ENCODE data around the gene S100PBP.

GRCh38 chr1:32825181-32825580, 7.7 kb downstream of the S100PBP start:
- TF ChIP-seq CTCF (IDR thresholded peaks at IDR 0.05) = no peak
- TF ChIP-seq POLR2A (IDR thresholded peaks at IDR 0.05; ENCODE audit: low read depth) = no peak
- TF ChIP-seq POLR2AphosphoS5 (IDR thresholded peaks at IDR 0.05) = no peak

Data from esophagus muscularis mucosa (tissue), 3 donors.